H1 (cell line): Measurements from ENCODE around the gene JPH2. TPM values are rescaled to one million over a fixed set of nuclear protein-coding genes. Genes with fewer than 3 reads are reported as not detected.

Experiments
- CTCF ChIA-PET: fragments of 300-600 bp; sonication (Branson Sonifier 250); formaldehyde crosslinking; loops from one replicate; lab custom pipeline; 2021; ENCODE audit not compliant: partially characterized antibody; lab: Charles Lee
- POLR2A ChIA-PET: fragments of 300-600 bp; sonication (Branson Sonifier 250); formaldehyde crosslinking; loops from one replicate; lab custom pipeline; 2021; ENCODE audit warnings: inconsistent platforms; ENCODE audit not compliant: partially characterized antibody; lab: Charles Lee
- DNase-seq, 2 experiments: peaks; one replicate each; pipeline versions ENCODE4 v3.0.0 to v3.0.0-alpha.2; 2010 to 2022; ENCODE audit warnings: low spot score in 2 of 2, low read depth in 1 of 2, mixed read lengths in 1 of 2
- FAIRE-seq: peaks from 2 replicates; lab custom pipeline; 2011; peaks lifted over from hg19 to GRCh38; lab: Jason Lieb, UNC
- H2AFZ ChIP-seq: 2 replicates; pipeline ENCODE4 v1.8.1; 2012; ENCODE audit warnings: low read length, inconsistent platforms
- H2AK5ac ChIP-seq: 2 replicates; pipeline ENCODE4 v1.6.1; 2013; ENCODE audit warnings: low read depth, low read length
- H2BK120ac ChIP-seq: replicated peaks from 2 replicates; pipeline ENCODE3; 2013; ENCODE audit warnings: low read depth, low read length, inconsistent platforms
- H2BK12ac ChIP-seq: 2 replicates; pipeline ENCODE4 v1.6.1; 2013; ENCODE audit warnings: low read depth, low read length
- H2BK15ac ChIP-seq: 2 replicates; pipeline ENCODE4 v1.6.1; 2013; ENCODE audit warnings: low read length
- H2BK20ac ChIP-seq: 2 replicates; pipeline ENCODE4 v1.6.1; 2013; ENCODE audit warnings: low read length
- H2BK5ac ChIP-seq: 2 replicates; pipeline ENCODE4 v1.6.1; 2013; ENCODE audit warnings: low read depth, low read length
- H3K14ac ChIP-seq: 2 replicates; pipeline ENCODE4 v1.6.1; 2013; ENCODE audit warnings: inconsistent platforms; ENCODE audit not compliant: insufficient read length
- H3K18ac ChIP-seq: 2 replicates; pipeline ENCODE4 v1.6.1; 2013; ENCODE audit warnings: low read length; ENCODE audit errors: extremely low read depth
- H3K23ac ChIP-seq: 2 replicates; pipeline ENCODE4 v1.6.1; 2013; ENCODE audit warnings: inconsistent platforms; ENCODE audit not compliant: insufficient read length
- H3K23me2 ChIP-seq: 2 replicates; pipeline ENCODE4 v1.6.1; 2013; ENCODE audit warnings: low read depth, low read length
- H3K27ac ChIP-seq: 2 replicates; pipeline ENCODE4 v1.6.1; 2011; ENCODE audit warnings: low read depth, low read length, inconsistent platforms
- H3K27me3 ChIP-seq, 4 experiments: replicated peaks in 1 of 4; 1 replicate in 1 of 4; 2 replicates in 3 of 4; pipeline versions ENCODE4 v1.6.1 to v1.8.1; 2011 to 2013; ENCODE audit warnings: low read length in 3 of 4, mild to moderate bottlenecking in 3 of 4, inconsistent platforms in 2 of 4, mixed read lengths in 2 of 4, moderate library complexity in 1 of 4; ENCODE audit not compliant: control insufficient read depth in 3 of 4, insufficient read depth in 3 of 4; ENCODE audit errors: extremely low read depth in 1 of 4
- H3K36me3 ChIP-seq, 4 experiments: 2 replicates each; pipeline versions ENCODE4 v1.6.1 to v1.8.1; 2011 to 2013; ENCODE audit warnings: mild to moderate bottlenecking in 4 of 4, low read length in 3 of 4, moderate library complexity in 2 of 4, control low read depth in 1 of 4, inconsistent platforms in 1 of 4; ENCODE audit not compliant: insufficient read depth in 4 of 4, control insufficient read depth in 2 of 4
- H3K4ac ChIP-seq: replicated peaks from 2 replicates; pipeline ENCODE3; 2013; ENCODE audit warnings: low read length, low read depth, mixed read lengths, inconsistent platforms; ENCODE audit not compliant: insufficient read length
- H3K4me1 ChIP-seq, 4 experiments: replicated peaks in 1 of 4; 1 replicate in 1 of 4; 2 replicates in 3 of 4; pipeline versions ENCODE4 v1.6.1 to v1.8.1; 2011 to 2013; ENCODE audit warnings: low read length in 3 of 4, inconsistent platforms in 2 of 4, mixed read lengths in 1 of 4; ENCODE audit not compliant: insufficient read depth in 4 of 4, control insufficient read depth in 3 of 4
- H3K4me2 ChIP-seq, 2 experiments: 2 replicates each; pipeline versions ENCODE4 v1.6.1 to v1.8.1; 2011 to 2013; ENCODE audit warnings: low read depth in 2 of 2, low read length in 2 of 2, control low read depth in 1 of 2, inconsistent platforms in 1 of 2, mild to moderate bottlenecking in 1 of 2; ENCODE audit not compliant: insufficient read depth in 1 of 2
- H3K4me3 ChIP-seq, 4 experiments: fragments of 200-600, 300-600 bp in 1 of 4; sonication (generic), shearing (Covaris generic), sonication (Bioruptor Twin) in 1 of 4; 2 replicates each; pipeline versions ENCODE4 v1.5.1 to v1.8.1; 2011 to 2016; ENCODE audit warnings: low read length in 4 of 4, low read depth in 3 of 4, control low read depth in 2 of 4, inconsistent platforms in 2 of 4, mild to moderate bottlenecking in 2 of 4, mixed read lengths in 1 of 4, moderate library complexity in 1 of 4; ENCODE audit not compliant: insufficient read depth in 2 of 4; ENCODE audit errors: extremely low read depth in 1 of 4
- H3K56ac ChIP-seq: replicated peaks from 2 replicates; pipeline ENCODE3; 2013; ENCODE audit warnings: low read depth, mild to moderate bottlenecking, mixed read lengths, low read length, inconsistent platforms; ENCODE audit not compliant: insufficient read length
- H3K79me1 ChIP-seq: 2 replicates; pipeline ENCODE4 v1.6.1; 2013; ENCODE audit warnings: low read depth, low read length, control low read depth
- H3K79me2 ChIP-seq, 2 experiments: 2 replicates each; pipeline versions ENCODE4 v1.6.1 to v1.8.1; 2012 to 2013; ENCODE audit warnings: low read length in 2 of 2, mild to moderate bottlenecking in 2 of 2, inconsistent platforms in 1 of 2; ENCODE audit not compliant: insufficient read depth in 2 of 2, control insufficient read depth in 1 of 2
- H3K9ac ChIP-seq, 4 experiments: replicated peaks in 1 of 4; 1 replicate in 1 of 4; 2 replicates in 3 of 4; pipeline versions ENCODE4 v1.6.1 to v1.8.1; 2011 to 2013; ENCODE audit warnings: low read depth in 3 of 4, low read length in 3 of 4, control low read depth in 2 of 4, mild to moderate bottlenecking in 2 of 4, moderate library complexity in 2 of 4, inconsistent platforms in 1 of 4; ENCODE audit errors: extremely low read depth in 1 of 4
- H3K9me3 ChIP-seq, 2 experiments: 2 replicates each; pipeline versions ENCODE4 v1.6.1 to v1.8.1; 2012 to 2013; ENCODE audit warnings: mild to moderate bottlenecking in 2 of 2, moderate library complexity in 2 of 2, control low read depth in 1 of 2, inconsistent platforms in 1 of 2, low read depth in 1 of 2, low read length in 1 of 2, mixed read lengths in 1 of 2; ENCODE audit not compliant: insufficient read depth in 2 of 2
- H4K20me1 ChIP-seq, 2 experiments: replicated peaks in 1 of 2; 2 replicates each; pipeline versions ENCODE3 to v1.8.1; 2011 to 2013; ENCODE audit warnings: inconsistent platforms in 2 of 2, low read length in 2 of 2, mild to moderate bottlenecking in 1 of 2; ENCODE audit not compliant: insufficient read depth in 2 of 2, control insufficient read depth in 1 of 2
- H4K5ac ChIP-seq: 2 replicates; pipeline ENCODE4 v1.6.1; 2013; ENCODE audit warnings: low read length, low read depth, mixed read lengths, inconsistent platforms; ENCODE audit not compliant: insufficient read length
- H4K8ac ChIP-seq: 2 replicates; pipeline ENCODE4 v1.8.0; 2013; ENCODE audit warnings: mild to moderate bottlenecking, moderate library complexity, low read length, inconsistent platforms; ENCODE audit not compliant: insufficient read depth; ENCODE audit errors: extremely low read depth
- H4K91ac ChIP-seq: replicated peaks from 2 replicates; pipeline ENCODE3; 2013; ENCODE audit warnings: low read length, mixed read lengths, inconsistent platforms; ENCODE audit not compliant: insufficient read length
- KDM1A ChIP-seq: fragments of 200-600, 300-600 bp; sonication (generic); IDR thresholded peaks from 2 replicates; pipeline ENCODE4 v1.7.1; 2016; ENCODE audit warnings: mild to moderate bottlenecking, low read length, borderline replicate concordance
- RAD21 ChIP-seq, 2 experiments: IDR thresholded peaks in 1 of 2; conservative IDR thresholded peaks in 1 of 2; 2 replicates each; pipeline ENCODE4 v1.6.1; 2011; ENCODE audit warnings: low read depth in 2 of 2, low read length in 2 of 2, improper control_type of control experiment in 1 of 2, inconsistent platforms in 1 of 2, mild to moderate bottlenecking in 1 of 2, moderate library complexity in 1 of 2
- WGBS, 2 experiments: shearing (Covaris generic) in 1 of 2; methylation state at CpG; one replicate each; pipeline versions ENCODE4 v1.1.6 to v1.1.7; 2013 to 2015; ENCODE audit warnings: low lambda C conversion rate in 2 of 2, mixed read lengths in 2 of 2, inconsistent platforms in 1 of 2, low coverage in 1 of 2, missing lambda C conversion rate in 1 of 2; ENCODE audit not compliant: insufficient replicate concordance in 2 of 2, insufficient coverage in 1 of 2, insufficient read length in 1 of 2; ENCODE audit errors: extremely low coverage in 1 of 2, missing lambda C conversion rate in 1 of 2; 5-methylcytosine and 5-hydroxymethylcytosine counted together
- polyA plus RNA-seq, 7 experiments: library from polyadenylated mRNA; depleted of rRNA in 3 of 7; stranded (reverse) in 5 of 7; unstranded in 2 of 7; fragments of >200 nt in 5 of 7; fragments of 200-250 nt in 2 of 7; gene quantifications; 1 replicate in 5 of 7; 2 replicates in 1 of 7; 4 replicates in 1 of 7; pipeline versions ENCODE4 v1.2.1 to v1.2.3, GENCODE V29; 2011 to 2013; ENCODE audit warnings: missing spikeins in 2 of 7, mixed read lengths in 2 of 7
- total RNA-seq: library from RNA; stranded (reverse); fragmentation: NEBNext Ultra II Directional; extraction: Animal tissue kit (Norgen Biotek cat#: 25700); gene quantifications from 2 replicates; pipeline ENCODE4 v1.2.1, GENCODE V29; 2021
- TF ChIP-seq, protein P1 (sequence below), 3 experiments: IDR thresholded peaks; 1 replicate in 2 of 3; 2 replicates in 1 of 3; pipeline versions ENCODE4 v1.5.1 to v1.6.1; 2011; ENCODE audit warnings: low read length in 3 of 3, mild to moderate bottlenecking in 3 of 3, inconsistent platforms in 2 of 3, low read depth in 1 of 3, moderate library complexity in 1 of 3; ENCODE audit not compliant: insufficient read depth in 1 of 3; ENCODE audit errors: control extremely low read depth in 1 of 3

The JPH2 gene
- total and polyA plus RNA-seq, 2 of the 8 experiments (the other 6 are each of a cell fraction or from before 2014, with no cell fraction given), result 0.59 to 1.3 TPM

DNA sequence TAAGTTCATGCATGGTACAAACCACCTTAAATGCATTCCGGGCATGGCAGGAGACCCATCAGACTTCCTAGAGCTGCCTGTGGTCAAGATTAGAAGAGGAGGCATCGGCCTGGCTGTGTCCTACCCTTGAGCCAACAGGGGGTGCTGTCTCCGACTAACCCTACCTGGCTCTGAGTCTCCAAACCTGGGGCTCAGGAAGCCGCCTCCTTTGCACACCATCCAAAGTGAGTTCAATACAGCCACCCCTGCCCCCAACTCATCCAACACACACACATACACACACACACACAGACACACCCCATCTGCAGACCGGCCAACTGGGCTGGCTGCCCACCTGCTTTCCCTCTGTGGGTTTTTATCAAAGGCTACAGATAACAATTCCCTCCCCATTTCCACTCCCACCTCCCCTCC lies 77.0 kb downstream of the JPH2 start:
- Histone ChIP-seq H3K18ac (no peak overlapping the region), H3K4me2 (no peak overlapping the region), H3K27me3 (no peaks in the 10 kb centered on the region), H4K8ac (no peak overlapping the region), H2BK5ac (no peak overlapping the region), H3K23me2 (no peaks in the 10 kb centered on the region), H3K14ac (no peak overlapping the region), H2AK5ac (no peak overlapping the region), H2AFZ (no peak overlapping the region), H2BK12ac (no peak overlapping the region), H4K91ac (no peak overlapping the region), H4K5ac (no peak overlapping the region), H3K79me2 (no peaks in the 10 kb centered on the region)
- POLR2A ChIA-PET, result interaction anchor here (1.0 kb wide), 1 partner anchor 644 kb away, joined by 3 read pairs; no protein-coding TSS in a partner anchor
- 65% methylated on average over 5 of the region's 5 CpGs; no CpG with 5 or more reads in 1 of the 2 experiments for WGBS, 2 experiments
- TF ChIP-seq KDM1A (no peak), RAD21 (IDR thresholded peaks at IDR 0.05 in 1 of 2, conservative IDR thresholded peaks at IDR 0.05 in 1 of 2; ENCODE audit: low read depth in 2 of 2, low read length in 2 of 2) (peak; percentile 31 to 44; a peak in 3 of 4 replicates)
- TF ChIP-seq, protein P1, sequence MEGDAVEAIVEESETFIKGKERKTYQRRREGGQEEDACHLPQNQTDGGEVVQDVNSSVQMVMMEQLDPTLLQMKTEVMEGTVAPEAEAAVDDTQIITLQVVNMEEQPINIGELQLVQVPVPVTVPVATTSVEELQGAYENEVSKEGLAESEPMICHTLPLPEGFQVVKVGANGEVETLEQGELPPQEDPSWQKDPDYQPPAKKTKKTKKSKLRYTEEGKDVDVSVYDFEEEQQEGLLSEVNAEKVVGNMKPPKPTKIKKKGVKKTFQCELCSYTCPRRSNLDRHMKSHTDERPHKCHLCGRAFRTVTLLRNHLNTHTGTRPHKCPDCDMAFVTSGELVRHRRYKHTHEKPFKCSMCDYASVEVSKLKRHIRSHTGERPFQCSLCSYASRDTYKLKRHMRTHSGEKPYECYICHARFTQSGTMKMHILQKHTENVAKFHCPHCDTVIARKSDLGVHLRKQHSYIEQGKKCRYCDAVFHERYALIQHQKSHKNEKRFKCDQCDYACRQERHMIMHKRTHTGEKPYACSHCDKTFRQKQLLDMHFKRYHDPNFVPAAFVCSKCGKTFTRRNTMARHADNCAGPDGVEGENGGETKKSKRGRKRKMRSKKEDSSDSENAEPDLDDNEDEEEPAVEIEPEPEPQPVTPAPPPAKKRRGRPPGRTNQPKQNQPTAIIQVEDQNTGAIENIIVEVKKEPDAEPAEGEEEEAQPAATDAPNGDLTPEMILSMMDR (IDR thresholded peaks at IDR 0.05; ENCODE audit: control extremely low read depth in 1 of 3, insufficient read depth in 1 of 3, low read depth in 1 of 3, low read length in 3 of 3), result peak; percentile 48 to 74 (median 73)
- TF ChIP-seq, all 59 proteins: peak for 2
- Histone ChIP-seq H4K20me1 (no peaks in the 10 kb centered on the region), H3K79me1 (no peaks in the 10 kb centered on the region), H3K9me3 (peaks cover 12 to 15% of the 10 kb centered on the region in 2 experiments), H3K4me3 (no peak overlapping the region), H2BK15ac (no peak overlapping the region), H2BK120ac (no peak overlapping the region), H3K23ac (no peak overlapping the region), H3K27ac (no peak overlapping the region), H3K4me1 (no peaks in the 10 kb centered on the region; a peak in 1 of 7 replicates), H3K4ac (no peak overlapping the region), H3K9ac (no peak overlapping the region), H2BK20ac (no peak overlapping the region), H3K36me3 (no peaks in the 10 kb centered on the region), H3K56ac (no peak overlapping the region)
- CTCF ChIA-PET, result interaction anchor here (0.7 to 15.8 kb wide), 11 partner anchors 8 to 267 kb away, joined by 3 to 512 read pairs (median 4); partner anchors contain the start of gene JPH2
- no peak for FAIRE-seq
- DNase-seq, result no peak
